DOHH2 (cell line): ENCODE results near the gene LDLRAD4.

ENCODE experiments used
- EZH2phosphoT487 ChIP-seq: fragments of 200-600 bp; sonication (generic); IDR thresholded peaks from 2 replicates; pipeline ENCODE4 v1.6.1; 2017; ENCODE audit warnings: borderline replicate concordance, mild to moderate bottlenecking, antibody characterized with exemption, low read length, moderate library complexity, mixed read lengths
- TF ChIP-seq, protein P1 (sequence below): fragments of 200-600 bp; sonication (generic); IDR thresholded peaks from one replicate; pipeline ENCODE4 v1.5.1; 2014; ENCODE audit warnings: antibody characterized with exemption, mild to moderate bottlenecking, low read depth, low read length; ENCODE audit not compliant: poor library complexity, severe bottlenecking

DNA sequence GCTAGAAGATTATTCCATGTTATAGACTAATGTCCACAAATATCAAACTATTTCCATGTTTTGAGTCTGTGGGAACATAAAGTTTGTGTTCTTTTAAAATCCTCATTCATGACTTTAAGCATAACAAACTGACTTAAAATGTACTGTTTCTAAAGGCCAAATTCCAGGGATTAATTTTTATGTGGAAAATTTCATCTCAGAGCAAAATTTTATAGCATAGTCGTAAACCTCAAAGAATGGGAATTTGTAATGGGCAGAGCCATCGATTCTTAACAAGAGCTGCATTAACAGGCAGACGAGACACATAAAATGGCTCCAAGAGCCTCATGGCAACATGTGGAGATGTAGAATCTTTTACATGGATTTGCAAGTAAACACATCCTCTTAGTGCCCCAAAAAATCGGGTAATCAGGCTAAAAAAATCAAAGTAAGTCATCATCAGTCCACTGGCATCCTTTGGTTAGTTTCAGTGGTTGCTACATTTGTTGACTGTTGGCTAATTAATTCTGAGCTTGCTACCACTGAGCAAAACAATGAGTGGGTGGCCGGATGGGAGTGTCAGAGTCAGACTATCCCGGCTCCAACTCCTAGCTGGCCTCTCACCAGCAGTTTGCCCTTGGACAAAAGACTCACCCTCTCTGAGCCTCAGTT is 388.2 kb downstream of the LDLRAD4 start:
- TF ChIP-seq, protein P1, sequence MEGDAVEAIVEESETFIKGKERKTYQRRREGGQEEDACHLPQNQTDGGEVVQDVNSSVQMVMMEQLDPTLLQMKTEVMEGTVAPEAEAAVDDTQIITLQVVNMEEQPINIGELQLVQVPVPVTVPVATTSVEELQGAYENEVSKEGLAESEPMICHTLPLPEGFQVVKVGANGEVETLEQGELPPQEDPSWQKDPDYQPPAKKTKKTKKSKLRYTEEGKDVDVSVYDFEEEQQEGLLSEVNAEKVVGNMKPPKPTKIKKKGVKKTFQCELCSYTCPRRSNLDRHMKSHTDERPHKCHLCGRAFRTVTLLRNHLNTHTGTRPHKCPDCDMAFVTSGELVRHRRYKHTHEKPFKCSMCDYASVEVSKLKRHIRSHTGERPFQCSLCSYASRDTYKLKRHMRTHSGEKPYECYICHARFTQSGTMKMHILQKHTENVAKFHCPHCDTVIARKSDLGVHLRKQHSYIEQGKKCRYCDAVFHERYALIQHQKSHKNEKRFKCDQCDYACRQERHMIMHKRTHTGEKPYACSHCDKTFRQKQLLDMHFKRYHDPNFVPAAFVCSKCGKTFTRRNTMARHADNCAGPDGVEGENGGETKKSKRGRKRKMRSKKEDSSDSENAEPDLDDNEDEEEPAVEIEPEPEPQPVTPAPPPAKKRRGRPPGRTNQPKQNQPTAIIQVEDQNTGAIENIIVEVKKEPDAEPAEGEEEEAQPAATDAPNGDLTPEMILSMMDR, result no peak
- no peak for TF ChIP-seq EZH2phosphoT487
